GM19397 (cell line): ENCODE data around the gene BMP6.

Experiments
- ATAC-seq: cut with Tn5 transposase; IDR thresholded peaks from one replicate; pipeline ENCODE4 v1.9.1; 2021; ENCODE audit warnings: mild to moderate bottlenecking, moderate library complexity; ENCODE audit not compliant: unreplicated experiment

Gene BMP6

DNA sequence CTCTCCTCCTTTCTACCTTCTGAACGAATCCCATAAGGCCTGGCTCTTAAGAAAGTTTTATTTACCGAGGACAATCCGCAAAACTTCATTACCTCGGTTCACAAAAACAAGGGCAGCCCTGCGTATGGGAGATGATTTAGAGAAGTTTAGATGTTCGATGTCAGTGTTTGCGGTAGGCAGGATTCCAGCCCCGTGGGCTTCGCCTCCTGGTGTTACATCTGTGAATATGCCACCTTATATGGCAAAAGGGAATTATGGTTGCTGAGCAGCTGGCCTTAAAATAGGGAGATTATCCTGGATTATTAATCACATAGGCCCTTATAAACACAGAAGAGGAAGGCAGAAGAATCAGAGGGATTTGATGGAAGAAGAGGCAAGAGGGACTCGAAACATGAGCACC lies 21.1 kb downstream of the BMP6 start:
- ATAC-seq, result no peak

DNA sequence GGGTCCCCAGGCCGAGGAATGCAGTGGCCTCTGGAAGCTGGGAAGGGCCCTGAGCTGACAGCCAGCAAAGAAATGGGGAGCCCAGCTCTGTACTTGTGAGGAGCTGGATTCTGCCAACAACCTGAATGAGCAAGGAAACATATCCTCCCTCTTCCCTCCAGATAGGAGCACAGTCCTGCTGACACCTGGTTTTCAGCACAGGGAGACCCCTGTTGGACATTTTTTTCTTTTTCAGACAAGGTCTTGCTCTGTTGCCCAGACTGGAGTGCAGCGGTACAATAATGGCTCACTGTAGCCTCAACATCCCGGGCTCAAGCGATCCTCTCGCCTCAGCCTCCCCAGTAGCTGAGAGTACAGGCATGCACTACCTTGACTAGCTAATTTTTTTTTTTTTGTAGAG lies 21.5 kb downstream of the BMP6 start:
- ATAC-seq, result no peak

DNA sequence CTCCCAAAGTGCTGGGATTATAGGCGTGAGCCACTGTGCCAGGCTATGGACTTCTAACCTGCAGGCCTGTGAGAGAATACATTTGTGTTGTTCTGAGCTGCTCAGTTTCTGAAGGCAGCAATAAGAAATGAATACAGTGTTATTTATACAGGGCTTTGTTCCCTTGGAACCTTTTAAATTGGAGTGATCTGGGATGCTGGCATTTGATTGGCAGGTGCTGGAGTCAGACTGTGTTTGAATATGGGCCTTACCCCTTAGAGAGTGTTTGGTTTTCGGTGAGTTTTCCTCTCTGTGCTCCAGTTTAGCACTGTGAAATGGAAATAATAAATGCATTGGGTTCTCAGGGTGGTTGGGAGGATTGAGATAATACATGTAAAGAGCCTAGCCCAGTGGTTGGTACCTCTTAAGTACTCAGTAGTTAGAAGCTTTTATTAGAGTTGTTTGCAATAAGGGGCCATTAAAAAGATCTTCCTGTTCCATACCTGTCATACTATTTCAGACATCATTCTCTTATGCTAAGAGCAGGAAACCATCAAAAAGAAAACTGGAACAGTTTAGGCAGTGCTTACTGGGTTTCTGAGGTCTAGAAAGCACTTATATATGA lies 22.1 kb downstream of the BMP6 start:
- ATAC-seq, result no peak

DNA sequence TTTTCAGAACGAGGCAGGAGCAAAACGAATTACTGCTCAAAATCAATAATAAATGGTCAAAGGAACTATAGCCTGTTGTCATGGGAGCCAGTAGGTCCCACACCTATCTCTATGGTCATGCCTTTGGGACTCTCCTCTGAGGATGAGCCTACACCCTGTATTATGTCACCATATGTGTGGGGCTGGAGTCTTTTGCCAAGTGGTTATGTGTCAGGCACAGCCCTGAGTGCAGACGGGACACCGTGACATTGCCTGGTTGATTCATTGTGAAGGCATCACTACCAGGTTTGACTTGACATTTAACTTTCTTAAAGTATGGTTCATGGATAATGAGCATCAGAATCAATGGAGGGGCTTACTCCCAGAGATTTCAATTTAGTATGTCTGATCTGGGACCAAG lies 23.6 kb downstream of the BMP6 start:
- ATAC-seq, result no peak

DNA sequence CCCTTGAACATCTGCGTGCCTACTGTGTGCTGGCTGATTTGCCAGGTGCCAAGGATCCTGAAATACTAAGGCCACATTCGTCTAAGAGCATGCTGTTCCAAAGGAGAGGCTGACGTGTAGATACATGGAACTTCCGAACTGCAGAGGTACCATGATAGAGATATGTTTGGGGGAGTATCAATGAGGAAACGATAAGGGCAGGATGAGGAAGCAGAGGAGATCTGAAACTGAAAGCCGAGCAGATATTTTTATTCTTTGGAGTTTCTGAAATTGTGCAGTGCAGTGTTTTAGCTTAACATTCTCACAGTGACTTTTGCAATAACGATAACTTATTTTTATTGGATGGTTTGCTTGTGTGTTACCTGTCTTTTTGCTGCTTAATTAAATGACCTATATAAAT lies 24.3 kb downstream of the BMP6 start:
- no peak for ATAC-seq

DNA sequence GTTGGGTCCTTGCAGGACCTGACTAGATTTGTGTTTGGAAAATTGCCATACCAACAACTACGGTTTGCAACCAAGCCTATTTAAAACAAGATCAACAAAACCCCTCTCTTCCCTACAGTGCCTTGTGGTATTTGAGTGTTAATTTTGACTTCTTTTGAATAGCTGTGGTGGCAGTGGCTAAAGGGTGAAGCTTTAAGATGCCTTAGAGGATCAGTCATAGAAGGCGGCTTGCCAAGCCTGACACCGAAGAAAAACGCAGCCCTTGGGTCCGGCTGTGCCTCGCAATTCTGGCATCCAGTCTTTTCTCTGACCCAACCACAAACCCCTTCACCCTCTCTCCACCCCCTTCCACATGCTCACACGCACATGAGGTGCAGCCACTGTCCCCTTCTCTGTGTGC lies 32.6 kb downstream of the BMP6 start:
- ATAC-seq, result no peak

DNA sequence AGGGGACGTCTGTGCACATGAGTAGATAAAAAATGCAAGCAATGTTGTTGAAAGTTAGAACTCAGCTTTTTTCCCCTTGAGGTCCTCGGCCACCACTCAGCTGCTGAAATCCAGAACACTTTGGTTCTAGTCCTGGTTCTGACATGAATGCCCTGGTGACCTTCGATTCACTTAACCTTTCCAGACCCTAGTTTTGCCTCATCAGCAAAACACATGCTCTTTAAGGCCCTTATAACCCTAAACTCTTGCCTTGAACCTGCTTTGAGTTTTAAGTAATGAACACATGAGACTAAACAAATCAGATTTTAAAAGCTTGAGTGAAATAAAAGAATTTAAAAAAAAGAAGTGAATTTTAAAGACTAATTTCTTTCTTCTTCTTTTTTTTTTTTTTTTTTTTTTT lies 33.4 kb downstream of the BMP6 start:
- ATAC-seq, result no peak

DNA sequence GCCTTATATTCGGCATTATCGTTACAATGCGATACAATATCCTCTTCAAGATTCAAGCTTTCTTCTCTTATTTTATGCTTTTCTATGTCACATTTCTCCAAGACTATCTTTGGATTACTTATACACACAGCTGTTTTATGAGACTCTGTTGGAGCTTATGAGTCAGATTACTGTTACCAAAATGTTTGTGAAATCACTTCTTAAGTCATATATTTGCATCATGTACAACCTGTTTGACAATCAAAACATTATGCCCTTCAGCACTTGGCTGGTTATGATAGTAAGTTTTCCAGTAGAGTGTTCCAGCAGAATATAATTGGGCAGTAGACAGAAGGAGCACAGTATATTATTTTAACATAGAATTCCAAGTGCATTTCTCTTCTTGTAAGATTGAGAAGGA lies 35.2 kb downstream of the BMP6 start:
- ATAC-seq, result no peak

DNA sequence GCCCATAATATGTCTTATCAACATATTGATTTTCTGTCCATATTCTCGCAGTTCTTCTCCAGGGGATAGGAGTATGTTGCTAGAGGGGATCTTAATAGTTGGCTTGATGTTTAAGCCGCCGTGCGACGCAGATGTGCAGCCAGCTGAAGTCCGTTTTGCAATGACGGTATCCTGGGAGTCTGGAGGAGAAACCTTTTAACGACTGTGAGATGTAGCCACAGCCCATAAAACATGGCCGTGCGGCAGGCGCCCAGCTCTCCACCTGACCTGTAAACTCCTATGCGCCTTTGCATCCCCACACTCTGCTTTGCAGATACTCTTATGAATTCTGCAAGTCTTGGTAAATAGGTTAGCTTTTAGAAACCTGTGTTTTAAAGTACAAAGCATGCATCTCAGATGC lies 36.9 kb downstream of the BMP6 start:
- no peak for ATAC-seq

DNA sequence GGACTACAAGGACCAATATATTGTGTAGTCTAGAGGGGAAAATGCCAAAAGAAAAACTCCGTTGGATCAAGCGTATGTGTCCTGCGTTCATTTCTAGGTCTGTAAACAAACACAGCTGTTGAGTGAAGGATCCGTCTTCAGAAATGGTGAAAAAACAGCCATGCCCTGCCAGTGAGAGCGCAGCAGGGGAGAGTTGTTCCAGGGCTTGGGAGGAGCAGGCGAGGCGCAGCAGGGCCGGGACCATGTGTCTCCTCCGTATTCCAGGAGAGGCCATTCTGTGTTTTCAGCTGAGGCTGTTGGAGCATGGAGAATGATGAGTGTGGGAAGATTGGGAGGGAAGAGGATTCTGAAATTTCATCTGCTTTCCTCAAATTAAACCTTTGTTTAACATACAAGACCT lies 38.0 kb downstream of the BMP6 start:
- no peak for ATAC-seq

DNA sequence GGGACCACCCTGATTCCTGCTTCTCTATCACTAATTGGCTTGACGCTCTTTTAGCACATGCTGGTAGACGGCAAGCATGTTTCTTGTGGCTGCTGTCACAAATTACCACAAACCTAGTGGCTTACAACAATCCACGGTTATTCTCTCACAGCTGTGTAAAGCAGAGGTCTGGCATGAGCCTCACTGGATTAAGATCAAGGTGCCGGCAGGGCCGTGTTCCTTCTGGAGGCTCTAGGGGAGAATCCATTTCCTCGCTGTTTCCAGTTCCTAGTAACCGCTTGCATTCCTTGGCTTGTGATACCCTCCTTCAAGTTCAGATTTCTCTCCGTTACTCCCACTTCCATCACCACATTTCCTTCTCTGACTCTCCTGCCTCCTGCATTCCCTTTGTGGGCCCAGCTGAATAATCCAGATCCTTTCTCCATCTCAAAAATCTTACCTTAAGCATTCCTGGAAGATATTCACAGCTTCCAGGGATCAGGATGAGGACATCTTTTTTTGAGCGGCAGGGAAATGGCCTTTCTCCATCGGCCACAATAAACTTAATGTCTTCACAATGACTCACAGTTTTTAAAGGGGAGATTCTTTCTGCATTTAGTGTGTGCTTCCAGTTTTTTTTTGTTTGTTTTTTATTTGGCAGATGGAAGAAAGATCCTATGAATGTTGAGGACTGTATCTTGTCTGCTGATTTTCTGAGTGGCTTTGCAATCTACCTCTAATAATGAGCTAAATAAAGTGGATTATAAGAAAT lies 39.9 kb downstream of the BMP6 start:
- no peak for ATAC-seq

DNA sequence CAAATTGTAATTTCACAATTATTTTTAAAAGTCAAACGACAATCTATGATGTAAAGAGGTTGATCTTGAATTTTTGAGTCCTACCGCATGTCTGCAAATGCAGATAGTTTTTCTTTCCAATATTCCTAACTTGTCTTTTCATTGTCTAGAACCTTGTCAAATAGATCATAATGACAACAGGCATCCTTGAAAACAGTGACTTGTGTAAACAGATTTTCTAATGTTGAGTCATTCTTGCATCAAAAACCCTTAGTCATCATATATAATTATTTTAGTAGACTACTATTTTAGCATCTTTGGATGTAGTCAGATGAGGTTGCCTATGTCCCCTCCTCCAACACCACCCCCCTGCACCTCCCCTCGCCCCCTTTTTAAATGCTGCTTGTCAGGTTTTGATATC lies 43.8 kb downstream of the BMP6 start:
- no peak for ATAC-seq

DNA sequence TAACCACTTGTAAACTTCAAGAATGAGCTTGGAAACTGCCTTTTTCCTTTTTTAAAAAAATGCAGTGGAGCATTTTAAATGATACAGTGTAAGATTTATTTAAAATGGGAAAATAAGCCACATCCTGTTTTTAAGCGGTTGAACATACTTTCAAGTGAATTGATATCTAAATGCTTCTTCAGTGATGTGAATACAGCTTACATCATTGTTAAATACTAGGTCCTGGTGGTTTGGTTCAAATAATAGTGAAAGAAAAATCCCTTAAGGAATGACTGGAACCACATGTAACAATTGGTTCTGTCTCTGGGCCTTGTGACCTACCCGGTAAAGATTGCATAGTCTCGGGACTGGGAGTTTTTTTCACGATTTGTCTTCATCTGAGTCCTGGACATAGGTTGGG lies 44.2 kb downstream of the BMP6 start:
- no peak for ATAC-seq

DNA sequence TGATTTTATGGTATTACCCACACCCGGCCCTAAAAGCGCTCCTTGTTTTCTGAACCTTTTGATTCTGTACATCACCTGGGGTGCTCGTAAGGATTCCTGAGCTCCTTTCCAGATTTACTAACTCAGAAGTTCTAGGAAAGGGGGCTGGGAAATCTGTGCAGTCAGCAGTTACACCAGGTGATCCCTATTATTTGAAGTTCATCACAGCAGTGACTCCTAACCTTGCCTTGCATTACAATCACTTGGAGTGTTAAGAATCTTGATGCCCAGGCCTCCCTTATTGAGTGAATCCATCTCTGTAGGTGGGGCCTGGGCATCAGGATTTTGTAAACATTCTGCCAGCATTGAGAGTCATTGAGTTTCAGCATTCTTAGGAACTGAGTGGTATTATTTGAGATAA lies 44.7 kb downstream of the BMP6 start:
- no peak for ATAC-seq

DNA sequence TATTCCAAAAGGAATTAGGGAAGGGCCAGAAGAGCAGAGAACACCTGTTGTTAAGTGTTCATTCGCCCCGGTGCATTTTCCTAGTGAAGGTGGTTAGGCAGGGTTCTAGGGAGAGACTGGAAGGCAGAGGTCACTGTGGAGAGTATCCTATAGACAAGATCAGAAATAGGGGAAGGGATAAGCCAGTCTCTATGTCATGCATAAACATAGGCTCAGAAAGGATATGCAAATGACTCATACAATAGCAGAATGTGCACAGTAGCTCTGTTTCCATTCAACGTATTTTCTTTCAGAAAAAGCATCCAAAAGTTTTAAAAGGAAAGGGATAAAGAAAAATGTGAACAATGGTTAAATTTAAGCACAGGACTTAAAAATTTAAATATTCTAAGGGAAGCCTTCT lies 47.4 kb downstream of the BMP6 start:
- no peak for ATAC-seq

DNA sequence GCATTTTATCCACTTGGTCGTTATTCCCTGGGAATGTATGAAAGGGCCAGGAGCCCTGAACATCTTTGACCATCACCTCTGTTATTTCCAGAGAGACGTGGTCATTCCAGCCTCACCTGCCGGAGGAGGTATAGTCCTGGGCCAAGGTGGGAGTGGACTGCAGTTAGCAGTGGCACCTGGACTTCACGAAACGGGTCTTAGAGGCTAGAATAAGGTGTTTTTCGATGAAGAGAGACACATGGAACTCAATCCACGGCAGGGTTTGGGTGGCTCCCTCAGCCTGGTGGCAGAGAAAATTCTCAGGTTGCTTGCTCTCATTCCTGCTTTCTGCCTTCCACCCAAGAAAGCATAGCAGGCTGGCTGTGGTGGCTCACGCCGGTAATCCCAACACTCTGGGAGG lies 48.0 kb downstream of the BMP6 start:
- no peak for ATAC-seq

DNA sequence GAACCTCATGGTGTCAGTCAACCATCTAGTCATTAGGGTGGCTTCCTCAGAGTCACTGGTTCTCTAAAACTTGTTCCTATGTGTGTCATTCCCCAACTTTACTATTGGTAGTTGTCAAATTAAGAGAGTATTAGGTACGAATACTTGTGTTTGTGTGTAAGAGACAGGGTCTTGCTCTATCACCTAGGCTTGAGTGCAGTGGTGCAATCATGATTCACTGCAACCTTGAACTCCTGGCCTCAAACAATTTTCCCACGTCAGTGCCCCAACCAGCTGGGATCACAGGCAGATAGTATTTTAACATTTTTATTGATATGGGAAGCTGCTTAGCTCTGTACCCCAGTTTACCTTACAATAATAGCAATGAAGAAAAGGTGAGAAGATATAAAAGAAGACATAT lies 50.6 kb downstream of the BMP6 start:
- ATAC-seq, result no peak

DNA sequence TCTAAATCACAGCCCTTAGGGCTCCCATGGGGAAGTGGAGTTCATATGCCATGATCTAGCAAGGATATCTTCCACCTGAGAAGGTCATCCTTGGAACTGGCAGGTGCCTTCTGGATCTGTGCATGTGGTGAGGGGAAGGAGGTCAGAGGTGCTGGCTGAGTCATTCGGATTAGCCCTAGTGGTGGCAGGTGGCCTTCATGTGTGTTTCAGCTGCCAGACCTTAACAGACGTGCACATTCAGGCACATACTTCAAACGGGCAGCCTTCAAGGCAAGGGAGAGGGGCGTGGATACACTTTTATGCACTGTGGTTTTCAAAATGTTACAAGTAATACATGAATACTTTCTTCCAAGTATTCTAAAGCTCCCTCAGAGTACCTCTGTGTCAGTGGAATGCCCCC lies 51.2 kb downstream of the BMP6 start:
- ATAC-seq, result no peak

DNA sequence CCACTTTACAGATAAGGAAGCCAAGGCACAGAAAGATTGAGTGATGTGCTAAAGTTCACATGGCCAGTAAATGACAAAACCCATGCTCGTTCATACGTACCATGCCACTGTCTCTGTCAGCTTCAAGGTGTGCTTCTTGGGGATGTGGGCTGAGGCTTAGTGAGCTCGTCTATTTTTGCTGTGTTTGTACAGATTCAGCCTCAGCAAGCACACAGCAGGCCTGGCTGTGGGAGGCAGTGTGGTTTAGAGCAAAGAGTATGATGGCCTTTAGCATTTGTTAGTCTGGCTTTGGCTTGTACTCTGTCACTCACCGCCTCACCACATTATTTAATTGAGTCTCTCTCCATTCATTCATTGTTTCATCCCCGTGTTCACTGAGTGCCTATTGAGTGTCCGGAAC lies 55.3 kb downstream of the BMP6 start:
- no peak for ATAC-seq

DNA sequence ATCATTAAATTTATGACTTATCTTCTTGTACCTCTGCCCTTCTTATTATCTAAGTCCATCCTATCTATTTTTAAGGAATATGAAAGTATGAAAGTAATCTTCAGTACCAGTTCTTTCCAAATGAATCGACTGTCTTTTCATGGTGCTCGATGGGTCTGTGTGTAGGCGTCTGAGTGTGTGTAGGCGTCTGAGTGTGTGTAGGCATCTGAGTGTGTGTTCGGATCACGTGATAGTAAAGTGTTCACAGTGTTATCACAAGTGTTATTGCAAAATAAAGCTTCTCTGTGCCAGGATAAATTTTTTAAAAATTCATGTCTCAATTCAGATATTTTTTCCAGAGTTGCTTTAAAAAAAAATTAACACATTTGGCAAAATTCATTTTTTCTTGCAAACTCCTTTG lies 58.3 kb downstream of the BMP6 start:
- ATAC-seq, result no peak

DNA sequence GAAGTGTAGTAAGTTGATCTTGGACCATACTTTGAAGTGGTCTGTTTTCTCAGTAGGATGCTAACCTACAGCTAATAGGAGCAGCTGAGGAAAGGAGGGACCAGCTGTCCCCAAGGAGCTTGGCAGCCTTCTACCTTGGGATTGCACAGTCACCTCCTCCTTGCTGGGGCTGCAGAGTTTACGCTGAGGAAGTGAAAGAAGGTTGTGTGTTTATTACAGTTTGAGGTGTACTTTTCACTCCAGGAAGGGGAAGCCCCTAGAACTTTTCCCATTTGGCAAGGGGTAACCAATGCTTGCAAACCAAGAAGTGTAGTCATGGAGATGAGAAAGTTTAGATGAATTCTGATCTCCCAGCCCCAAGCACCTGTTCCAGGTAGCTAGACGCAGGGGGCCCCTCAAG lies 58.8 kb downstream of the BMP6 start:
- ATAC-seq, result no peak

DNA sequence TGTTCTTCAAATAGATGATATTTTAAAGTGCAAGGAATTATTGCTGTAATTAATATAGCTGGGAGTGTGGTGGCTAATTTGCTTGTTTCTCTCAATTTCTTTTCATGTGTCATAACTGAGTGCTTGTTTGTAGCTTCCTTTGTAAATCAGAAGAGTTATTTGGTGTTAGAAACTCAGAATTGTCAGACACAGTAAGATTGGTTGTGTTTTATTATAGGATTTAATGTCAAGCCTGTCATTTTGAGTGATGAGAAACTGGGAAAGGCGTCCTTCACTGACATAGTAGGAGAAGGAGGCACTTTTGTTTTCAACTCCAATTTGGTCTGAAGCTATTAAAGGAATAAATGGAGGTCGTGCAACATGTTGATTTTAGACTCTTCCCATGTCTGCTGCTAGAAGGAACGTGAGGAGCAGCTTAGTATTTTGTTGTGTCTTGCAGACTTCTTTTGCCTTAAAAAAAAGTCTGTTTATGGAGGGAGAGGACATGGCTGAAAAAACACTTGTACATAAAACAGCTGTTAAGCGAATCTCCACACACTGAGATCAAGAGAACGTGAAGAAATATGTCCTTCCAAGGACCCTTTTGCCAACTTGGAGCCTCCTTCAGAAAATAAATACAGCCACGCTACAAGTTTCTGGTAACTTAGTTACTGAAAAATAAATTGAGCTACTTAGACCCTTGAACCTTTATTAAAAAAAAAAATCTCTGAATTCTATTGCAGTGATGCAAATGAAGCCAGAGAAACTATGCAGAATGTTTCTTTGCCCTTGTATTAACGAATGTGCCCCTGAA lies 59.5 kb downstream of the BMP6 start:
- ATAC-seq, result no peak
